Fibroblast of peridontal ligament (primary cell): ENCODE data around the gene SRD5A3.

Source experiments
- DNase-seq: peaks from one replicate; pipeline ENCODE4 v3.0.0-alpha.2; 2010; ENCODE audit errors: extremely low read depth

The SRD5A3 gene

GRCh38 chr4:55345980-55346850 is at the start of gene SRD5A3:
SRD5A3 (plus strand) TSS chr4:55346242; CDS start chr4:55346337, 95 bp downstream.
- peak; percentile 68 for DNase-seq

GRCh38 chr4:55297346-55297745 is 48.7 kb upstream of the SRD5A3 start:
- DNase-seq = no peak

- no peak for DNase-seq
Measured at GRCh38 chr4:55303760-55304165, 42.3 kb upstream of the SRD5A3 start.

GRCh38 chr4:55304303-55304702 is 41.7 kb upstream of the SRD5A3 start:
- DNase-seq = no peak

- no peak for DNase-seq
Measured at GRCh38 chr4:55308071-55308470, 38.0 kb upstream of the SRD5A3 start.

- DNase-seq = peak; percentile 5
Measured at GRCh38 chr4:55311792-55312488, 34.1 kb upstream of the SRD5A3 start.

GRCh38 chr4:55312489-55313101 is 33.4 kb upstream of the SRD5A3 start:
- peak; percentile 58 for DNase-seq

- no peak for DNase-seq
Measured at GRCh38 chr4:55314141-55314820, 31.8 kb upstream of the SRD5A3 start.

- DNase-seq = peak; percentile 6
Measured at GRCh38 chr4:55318175-55319129, 27.6 kb upstream of the SRD5A3 start.

GRCh38 chr4:55321707-55322264 is 24.3 kb upstream of the SRD5A3 start:
- peak; percentile 90 for DNase-seq

- DNase-seq = no peak
Measured at GRCh38 chr4:55323375-55323774, 22.7 kb upstream of the SRD5A3 start.

GRCh38 chr4:55326629-55327028 is 19.4 kb upstream of the SRD5A3 start:
- no peak for DNase-seq

- no peak for DNase-seq
Measured at GRCh38 chr4:55329012-55329411, 17.0 kb upstream of the SRD5A3 start.

- DNase-seq = no peak
Measured at GRCh38 chr4:55330241-55330640, 15.8 kb upstream of the SRD5A3 start.

- no peak for DNase-seq
Measured at GRCh38 chr4:55336138-55337034, 9.7 kb upstream of the SRD5A3 start.

- DNase-seq = no peak
Measured at GRCh38 chr4:55337944-55338343, 8.1 kb upstream of the SRD5A3 start.

GRCh38 chr4:55338486-55338885 is 7.6 kb upstream of the SRD5A3 start:
- DNase-seq = no peak

- no peak for DNase-seq
Measured at GRCh38 chr4:55340266-55340665, 5.8 kb upstream of the SRD5A3 start.

GRCh38 chr4:55343887-55344286 is 2.2 kb upstream of the SRD5A3 start:
- DNase-seq = no peak
